GM15510 (cell line): ENCODE measurements around the gene RANBP3L.

ENCODE experiments used
- POLR2A ChIP-seq: IDR thresholded peaks from 3 replicates; pipeline ENCODE4 v1.6.1; 2011; ENCODE audit warnings: borderline replicate concordance; ENCODE audit not compliant: insufficient read length; ENCODE audit errors: extremely low read depth

The RANBP3L gene

GRCh38 chr5:36269478-36269877 is 32.2 kb downstream of the RANBP3L start:
- TF ChIP-seq POLR2A: no peak

GRCh38 chr5:36267905-36268304 is 33.8 kb downstream of the RANBP3L start:
- TF ChIP-seq POLR2A: no peak

GRCh38 chr5:36264202-36264760 is 37.4 kb downstream of the RANBP3L start:
- TF ChIP-seq POLR2A: no peak

GRCh38 chr5:36261186-36261585 is 40.5 kb downstream of the RANBP3L start:
- TF ChIP-seq POLR2A: no peak

GRCh38 chr5:36253575-36253974 is 48.1 kb downstream of the RANBP3L start:
- TF ChIP-seq POLR2A: no peak

GRCh38 chr5:36252722-36253365 is 48.9 kb downstream of the RANBP3L start:
- TF ChIP-seq POLR2A: no peak

- TF ChIP-seq POLR2A: no peak
Observed at GRCh38 chr5:36251218-36251617, 50.5 kb downstream of the RANBP3L start.

- TF ChIP-seq POLR2A: no peak
Observed at GRCh38 chr5:36250427-36250826, 51.3 kb downstream of the RANBP3L start.

- TF ChIP-seq POLR2A: no peak
Observed at GRCh38 chr5:36246036-36246800, 55.5 kb downstream of the RANBP3L start.

- TF ChIP-seq POLR2A: no peak
Observed at GRCh38 chr5:36244076-36244475, 57.6 kb downstream of the RANBP3L start.

- no peak for TF ChIP-seq POLR2A
Observed at GRCh38 chr5:36243653-36244052, 58.0 kb downstream of the RANBP3L start.

- TF ChIP-seq POLR2A: no peak
Observed at GRCh38 chr5:36242534-36243485, 58.9 kb downstream of the RANBP3L start.

GRCh38 chr5:36241631-36242533 is 59.8 kb downstream of the RANBP3L start, which contains the start of gene NADK2:
Gene NADK2, minus strand, starts transcription at chr5:36241925. Its CDS starts 127 bp downstream, at chr5:36241798.
- peak; percentile 57 for TF ChIP-seq POLR2A

GRCh38 chr5:36240779-36241630 is 60.7 kb downstream of the RANBP3L start:
- TF ChIP-seq POLR2A: no peak
